ENCODE results near the gene RNF224.
A peak's percentile ranks its signal among the peaks of the same experiment; 100 is the strongest.
"Not testable (repeated sequence)": the region's sequence is repeated elsewhere in the genome, so short reads cannot be mapped to it uniquely, and the experiment has no call there.

RNF224 gene

DNA sequence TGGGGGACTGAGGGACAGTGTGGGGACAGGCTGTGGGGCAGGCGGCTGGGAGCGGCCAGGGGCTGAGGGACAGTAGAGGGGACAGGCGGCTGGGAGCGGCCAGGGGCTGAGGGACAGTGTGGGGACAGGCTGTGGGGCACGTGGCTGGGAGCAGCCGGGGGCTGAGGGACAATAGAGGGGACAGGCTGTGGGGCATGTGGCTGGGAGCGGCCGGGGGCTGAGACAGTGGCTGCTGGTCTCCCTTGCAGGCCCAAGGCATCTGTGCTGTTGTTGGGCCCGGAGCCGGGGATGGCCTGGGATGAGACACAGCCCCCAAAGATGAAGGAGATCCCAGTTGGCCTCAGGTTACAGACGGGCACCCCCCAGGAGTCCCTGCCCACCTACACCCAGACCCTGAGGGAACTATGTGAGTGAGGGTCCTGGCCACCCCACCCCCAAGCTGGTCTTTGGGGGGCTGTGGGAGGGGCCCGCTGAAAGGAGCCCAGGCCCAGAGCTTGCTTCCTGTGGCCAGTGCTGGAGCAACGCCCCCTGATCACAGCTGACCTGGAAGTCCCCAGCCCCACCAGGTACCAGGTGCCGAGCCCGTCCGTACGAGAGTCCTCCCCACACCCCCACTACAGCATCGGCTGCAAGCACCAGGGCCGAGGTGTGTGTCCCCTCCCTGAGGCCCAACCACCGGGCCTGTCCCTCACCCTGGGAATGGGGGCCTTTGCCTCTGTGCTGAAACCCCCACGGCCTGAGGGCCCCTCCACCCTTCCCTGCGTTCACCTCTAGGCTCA lies 24.4 kb downstream of the RNF224 start:
- DNase-seq (ENCODE audit: extremely low read depth in 1 of 2, low read depth in 1 of 2): no peak

GRCh38 chr9:137252555-137253506 lies 25.5 kb downstream of the RNF224 start:
- no peak for DNase-seq (ENCODE audit: extremely low read depth in 1 of 2, low read depth in 1 of 2)

DNA sequence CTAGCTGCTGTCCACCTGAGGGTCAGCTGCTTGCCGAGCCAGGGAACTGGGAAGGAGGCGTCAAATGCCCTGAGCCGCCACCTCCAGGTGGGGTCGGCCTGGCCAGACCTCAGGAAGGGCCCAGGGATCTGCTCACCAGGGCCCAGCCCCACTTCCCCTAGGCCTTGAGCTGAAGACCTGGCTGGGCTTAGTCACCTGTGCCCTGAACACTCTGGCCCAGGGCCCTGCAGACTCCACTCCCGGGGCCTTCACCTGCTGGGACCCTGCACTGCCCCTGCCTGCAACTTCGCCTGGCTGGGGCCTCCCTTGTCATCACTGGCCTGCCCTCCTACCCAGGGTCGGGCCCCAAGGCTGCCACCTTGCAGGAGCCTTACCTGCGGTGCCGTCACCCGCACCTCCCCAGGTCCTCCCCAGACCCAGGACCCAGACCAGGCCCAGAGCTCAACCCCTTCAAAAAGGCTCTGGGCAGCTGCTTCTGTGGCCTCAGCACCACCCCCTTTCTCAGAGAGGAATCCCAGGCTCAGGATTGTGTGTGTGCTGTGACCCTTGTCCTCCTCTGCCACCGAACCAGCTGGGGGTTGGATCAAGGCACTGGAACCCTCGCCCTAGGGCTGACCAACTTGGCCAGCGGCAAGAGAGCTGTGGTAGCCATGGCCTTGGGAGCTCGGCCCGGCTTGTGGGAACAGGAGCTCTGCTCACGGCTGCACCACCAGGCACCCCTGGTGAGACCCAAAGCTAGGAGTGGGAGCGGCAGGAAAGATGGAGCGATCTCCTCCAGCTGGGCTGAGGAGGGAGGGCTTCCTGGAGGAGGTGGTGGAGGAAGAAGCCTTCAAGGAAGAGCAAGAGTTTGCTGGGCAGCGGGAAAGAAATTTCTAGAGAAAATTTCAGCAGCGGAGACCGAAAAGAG lies 26.7 kb downstream of the RNF224 start:
- DNase-seq (ENCODE audit: extremely low read depth in 1 of 2, low read depth in 1 of 2): no peak

DNA sequence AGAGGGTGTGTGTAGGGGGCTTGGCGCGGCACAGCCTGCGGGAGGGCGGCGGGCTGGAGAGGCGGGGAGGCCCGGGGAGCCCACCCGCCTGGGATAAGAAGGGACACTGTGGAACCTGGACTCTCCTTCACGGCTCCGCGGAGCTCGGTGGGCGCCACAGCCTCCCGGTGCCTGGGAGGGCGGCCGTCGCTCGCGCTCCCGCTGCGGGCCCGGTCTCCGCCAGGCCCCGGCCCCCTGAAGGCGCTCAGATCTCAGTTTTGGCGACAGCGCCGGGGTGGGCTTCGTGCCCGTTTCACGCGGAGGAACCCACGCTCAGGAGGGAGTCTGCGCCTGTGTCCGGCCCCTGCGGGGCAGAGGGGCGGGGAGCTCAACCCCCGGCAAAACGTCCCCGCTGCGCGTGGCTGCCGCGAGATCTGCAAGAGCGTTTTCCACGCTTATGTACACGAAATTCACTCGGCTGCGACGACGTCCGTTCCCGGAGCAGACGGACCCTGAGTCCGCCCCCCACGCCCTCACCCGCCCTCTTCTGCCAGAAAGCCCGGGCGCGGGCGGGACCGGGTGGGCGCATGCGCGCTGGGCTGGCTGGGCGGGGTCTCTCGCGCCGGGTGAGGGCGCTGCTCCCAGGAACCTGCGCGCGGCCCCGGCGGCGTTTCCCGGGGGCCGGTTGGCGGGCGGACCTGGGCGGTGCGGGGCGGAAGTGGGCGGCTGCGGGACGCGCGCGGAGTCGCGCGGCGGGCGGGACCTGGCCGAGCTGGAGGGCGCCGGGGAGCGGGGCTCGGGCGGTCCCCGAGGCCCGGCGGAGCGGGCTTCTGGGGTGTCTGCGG lies 27.5 kb downstream of the RNF224 start, which contains the start of gene NELFB:
TSS of gene NELFB (plus strand) at position 704 of the 824 bp plus-strand sequence.
- DNase-seq (ENCODE audit: extremely low read depth in 1 of 2, low read depth in 1 of 2): peak; percentile 88 to 95

DNA sequence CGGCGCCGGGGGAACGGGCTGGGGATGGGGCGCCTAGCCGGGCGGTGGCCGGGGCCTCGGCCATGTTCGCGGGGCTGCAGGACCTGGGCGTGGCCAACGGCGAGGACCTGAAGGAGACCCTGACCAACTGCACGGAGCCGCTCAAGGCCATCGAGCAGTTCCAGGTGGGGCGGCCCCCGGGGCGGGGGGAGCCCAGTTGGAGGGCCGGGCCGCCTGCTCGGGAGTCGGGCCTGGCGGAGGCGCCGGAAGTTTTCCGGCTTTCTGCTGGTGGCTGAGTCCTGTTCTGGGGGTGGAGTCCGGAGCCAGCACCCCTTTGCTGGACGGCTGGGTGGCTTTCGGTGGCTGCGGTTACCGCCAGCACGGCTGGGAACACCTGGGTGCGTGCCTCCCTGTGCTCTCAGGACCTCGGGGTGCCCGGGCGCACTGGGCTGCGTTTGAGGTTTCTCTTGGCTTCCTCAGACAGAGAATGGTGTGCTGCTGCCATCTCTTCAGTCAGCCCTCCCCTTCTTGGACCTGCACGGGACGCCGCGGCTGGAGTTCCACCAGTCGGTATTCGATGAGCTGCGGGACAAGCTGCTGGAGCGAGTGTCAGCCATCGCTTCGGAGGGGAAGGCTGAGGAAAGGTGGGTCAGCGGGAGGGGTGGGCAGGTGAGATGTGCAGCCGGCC lies 28.3 kb downstream of the RNF224 start:
- DNase-seq (ENCODE audit: extremely low read depth in 1 of 2, low read depth in 1 of 2): no peak

DNA sequence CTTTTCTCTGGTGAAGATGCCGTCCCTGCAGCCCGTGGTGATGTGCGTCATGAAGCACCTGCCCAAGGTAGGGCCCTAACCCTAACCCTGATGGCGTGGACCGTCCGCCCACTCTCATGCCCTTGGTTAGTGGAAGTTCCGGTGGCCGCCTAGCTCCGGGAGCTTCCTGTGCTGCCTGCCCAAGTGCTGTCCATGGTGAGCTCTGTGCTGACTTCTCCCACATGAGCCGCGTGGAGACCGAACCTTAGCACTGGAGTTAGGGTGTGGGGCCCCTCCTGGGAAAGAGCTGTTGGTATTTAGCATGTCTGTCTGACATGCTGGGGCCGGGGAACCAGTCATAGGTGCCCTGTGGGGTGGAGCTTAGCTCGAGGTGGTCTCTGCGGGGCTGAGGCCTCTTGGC lies 29.1 kb downstream of the RNF224 start:
- no peak for DNase-seq (ENCODE audit: extremely low read depth in 1 of 2, low read depth in 1 of 2)

DNA sequence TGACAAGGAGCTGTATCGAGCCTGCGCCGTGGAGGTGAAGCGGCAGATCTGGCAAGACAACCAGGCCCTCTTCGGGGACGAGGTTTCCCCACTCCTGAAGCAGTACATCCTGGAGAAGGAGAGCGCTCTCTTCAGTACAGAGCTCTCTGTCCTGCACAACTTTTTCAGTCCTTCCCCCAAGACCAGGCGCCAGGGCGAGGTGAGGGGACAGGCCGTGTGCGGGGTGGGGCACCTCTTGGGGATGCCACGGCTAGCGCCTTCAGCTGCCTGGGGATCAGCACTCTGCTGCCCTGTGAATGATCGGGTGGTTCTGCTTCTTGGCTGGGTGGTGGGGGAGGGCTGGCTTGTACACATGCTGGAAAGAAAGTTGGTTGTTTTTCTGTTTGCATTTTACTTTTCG lies 29.6 kb downstream of the RNF224 start:
- no peak for DNase-seq (ENCODE audit: extremely low read depth in 1 of 2, low read depth in 1 of 2)

GRCh38 chr9:137262173-137262908 lies 35.0 kb downstream of the RNF224 start:
- DNase-seq (ENCODE audit: extremely low read depth in 1 of 2, low read depth in 1 of 2): not testable (repeated sequence)

- DNase-seq (ENCODE audit: extremely low read depth in 1 of 2, low read depth in 1 of 2): no peak
Measured at GRCh38 chr9:137262909-137263285, 35.6 kb downstream of the RNF224 start.

DNA sequence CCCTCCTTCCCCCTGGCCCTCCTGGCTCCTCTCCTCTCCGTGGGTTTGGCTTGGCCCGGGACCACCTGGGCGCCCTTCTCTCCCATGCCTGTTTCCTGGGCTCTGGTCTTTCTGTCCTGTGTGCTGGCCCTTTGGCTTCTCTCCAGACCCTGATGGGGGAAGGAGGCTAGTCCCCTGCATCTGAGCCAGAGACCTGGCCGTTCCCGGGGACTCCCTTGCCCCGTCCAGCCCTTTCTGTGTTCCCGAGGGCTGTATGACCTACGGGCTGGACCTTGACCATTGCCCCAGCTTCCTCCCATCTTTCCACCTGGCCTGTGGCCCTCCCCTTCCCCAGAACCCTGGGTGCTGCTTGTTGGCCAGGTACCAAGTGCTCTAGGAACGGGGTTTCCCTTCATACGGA lies 36.2 kb downstream of the RNF224 start:
- DNase-seq (ENCODE audit: extremely low read depth in 1 of 2, low read depth in 1 of 2): no peak

DNA sequence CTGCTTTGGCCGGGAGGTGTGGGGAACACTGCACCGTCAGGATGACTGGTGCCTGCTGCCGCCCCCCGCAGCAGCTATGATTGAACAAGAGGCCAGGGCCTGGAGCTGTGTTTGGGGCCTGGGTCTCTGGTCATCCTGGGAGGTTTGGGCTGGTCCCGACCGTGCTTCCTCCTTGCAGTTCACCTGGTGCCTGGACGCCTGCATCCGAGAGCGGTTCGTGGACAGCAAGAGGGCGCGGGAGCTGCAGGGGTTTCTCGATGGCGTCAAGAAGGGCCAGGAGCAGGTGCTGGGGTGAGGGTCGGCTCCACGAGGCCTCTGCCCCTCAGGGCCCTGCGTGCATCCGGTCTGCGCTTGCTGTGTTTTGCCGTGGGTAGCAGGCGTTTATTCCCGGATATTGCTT lies 36.8 kb downstream of the RNF224 start:
- no peak for DNase-seq (ENCODE audit: extremely low read depth in 1 of 2, low read depth in 1 of 2)

- no peak for DNase-seq (ENCODE audit: extremely low read depth in 1 of 2, low read depth in 1 of 2)
Measured at GRCh38 chr9:137265496-137266161, 38.3 kb downstream of the RNF224 start.

DNA sequence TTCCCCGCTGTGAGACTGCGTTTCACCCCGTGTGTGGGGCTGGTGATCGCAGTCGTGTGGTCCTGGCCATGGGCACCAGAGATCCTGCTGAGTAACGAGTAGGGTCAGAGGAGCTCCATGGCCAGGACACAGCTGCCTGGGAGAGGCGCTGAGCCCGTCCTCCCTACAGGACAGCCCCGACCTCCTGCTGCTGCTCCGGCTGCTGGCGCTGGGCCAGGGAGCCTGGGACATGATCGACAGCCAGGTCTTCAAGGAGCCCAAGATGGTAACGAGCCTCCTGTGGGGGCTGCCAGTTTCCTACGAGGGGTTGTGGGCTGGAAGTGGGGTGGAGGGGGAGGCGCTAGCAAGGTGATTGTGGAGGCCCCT lies 38.8 kb downstream of the RNF224 start:
- DNase-seq (ENCODE audit: extremely low read depth in 1 of 2, low read depth in 1 of 2): no peak

- no peak for DNase-seq (ENCODE audit: extremely low read depth in 1 of 2, low read depth in 1 of 2)
Measured at GRCh38 chr9:137266585-137267453, 39.5 kb downstream of the RNF224 start.

GRCh38 chr9:137267933-137268355 lies 40.6 kb downstream of the RNF224 start:
- DNase-seq (ENCODE audit: extremely low read depth in 1 of 2, low read depth in 1 of 2): no peak

- no peak for DNase-seq (ENCODE audit: extremely low read depth in 1 of 2, low read depth in 1 of 2)
Measured at GRCh38 chr9:137268538-137269201, 41.4 kb downstream of the RNF224 start.
